ENCODE results near the gene SNX19.

SNX19 gene

DNA sequence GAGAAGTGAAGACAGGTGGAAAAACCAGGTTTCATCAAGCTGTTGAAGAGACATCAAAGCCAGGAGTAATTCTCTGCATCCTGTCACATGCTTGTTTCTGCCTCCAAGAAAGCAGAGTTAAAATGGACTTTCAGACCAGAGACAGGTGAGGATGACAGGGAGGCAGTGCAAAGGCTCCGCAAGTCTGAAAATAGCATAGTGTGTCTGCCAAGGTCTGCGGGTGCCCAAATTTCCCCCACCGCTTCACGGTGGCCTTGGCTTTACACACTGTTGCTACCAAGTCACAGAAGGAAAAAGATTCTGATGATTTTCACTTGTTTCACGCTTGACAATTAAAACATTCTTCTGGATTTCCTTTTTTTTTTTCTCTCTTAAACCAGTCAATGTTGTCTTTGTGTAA lies 44.2 kb downstream of the SNX19 start:
- H3K27me3 Mint-ChIP-seq (ENCODE audit: low read depth): no peaks in the 10 kb centered on the region
- no peak overlapping the region for H3K27ac Mint-ChIP-seq
- peaks cover 5% of the 10 kb centered on the region for H3K4me1 Mint-ChIP-seq
- no peaks in the 10 kb centered on the region for H3K9me3 Mint-ChIP-seq
- no peak overlapping the region for H3K4me3 Mint-ChIP-seq
- H3K36me3 Mint-ChIP-seq (ENCODE audit: low read depth): peaks cover 45% of the 10 kb centered on the region
- TF ChIP-seq CTCF (IDR thresholded peaks at IDR 0.05; ENCODE audit: unreplicated experiment in 3 of 3): no peak

- Mint-ChIP-seq H3K9me3 (no peaks in the 10 kb centered on the region), H3K27ac (no peak overlapping the region), H3K4me1 (peaks cover 5% of the 10 kb centered on the region), H3K4me3 (no peak overlapping the region), H3K36me3 (ENCODE audit: low read depth) (peaks cover 40% of the 10 kb centered on the region), H3K27me3 (ENCODE audit: low read depth) (no peaks in the 10 kb centered on the region)
- no peak for TF ChIP-seq CTCF (IDR thresholded peaks at IDR 0.05; ENCODE audit: unreplicated experiment in 3 of 3)
Measured at GRCh38 chr11:130871616-130872015, 44.7 kb downstream of the SNX19 start.

DNA sequence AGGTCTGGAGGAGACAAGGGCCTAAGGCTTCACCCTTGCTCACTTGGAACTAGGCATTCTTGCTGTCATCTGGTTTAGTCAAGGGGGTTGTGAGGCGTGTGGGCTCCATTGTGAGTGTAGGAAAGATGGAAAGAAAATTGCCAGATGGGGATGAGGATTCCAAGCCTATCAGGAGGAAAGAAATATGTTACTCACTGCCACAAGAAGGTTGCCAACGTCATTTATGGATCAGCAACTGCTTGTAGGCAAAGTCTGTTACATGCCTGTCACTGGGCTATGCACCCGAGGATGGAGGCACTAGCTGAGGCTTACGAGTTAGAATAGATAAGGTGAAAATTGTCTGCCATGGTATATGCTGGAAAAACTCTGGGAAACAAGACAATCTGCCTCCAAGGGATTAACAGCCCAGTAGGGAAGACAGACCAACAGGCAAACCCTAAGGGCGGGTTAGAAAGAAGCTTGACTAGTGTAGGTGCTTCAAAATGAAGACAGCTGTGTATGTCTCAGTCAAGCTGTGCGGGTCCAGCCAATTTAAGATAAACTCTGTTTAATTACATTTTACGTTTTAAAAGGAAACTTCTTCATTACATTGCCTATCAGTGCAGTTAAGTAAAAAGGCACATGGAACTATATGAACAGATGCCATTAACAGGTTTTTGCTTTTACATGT lies 47.4 kb downstream of the SNX19 start:
- Mint-ChIP-seq H3K36me3 (ENCODE audit: low read depth) (peaks cover 18% of the 10 kb centered on the region), H3K4me3 (no peak overlapping the region), H3K4me1 (peaks cover 21% of the 10 kb centered on the region), H3K9me3 (no peaks in the 10 kb centered on the region), H3K27me3 (ENCODE audit: low read depth) (no peaks in the 10 kb centered on the region), H3K27ac (no peak overlapping the region)
- TF ChIP-seq CTCF (IDR thresholded peaks at IDR 0.05; ENCODE audit: unreplicated experiment in 3 of 3): no peak

GRCh38 chr11:130868086-130868710 lies 48.1 kb downstream of the SNX19 start:
- H3K27me3 Mint-ChIP-seq (ENCODE audit: low read depth): no peaks in the 10 kb centered on the region
- no peak for TF ChIP-seq CTCF (IDR thresholded peaks at IDR 0.05; ENCODE audit: unreplicated experiment in 3 of 3)
- H3K36me3 Mint-ChIP-seq (ENCODE audit: low read depth): peaks cover 18% of the 10 kb centered on the region
- H3K27ac Mint-ChIP-seq: no peak overlapping the region
- H3K4me3 Mint-ChIP-seq: no peak overlapping the region
- peaks cover 21% of the 10 kb centered on the region for H3K4me1 Mint-ChIP-seq
- no peaks in the 10 kb centered on the region for H3K9me3 Mint-ChIP-seq

GRCh38 chr11:130866831-130867230 lies 49.4 kb downstream of the SNX19 start:
- no peak overlapping the region for H3K4me3 Mint-ChIP-seq
- peaks cover 29% of the 10 kb centered on the region for H3K4me1 Mint-ChIP-seq
- no peak for TF ChIP-seq CTCF (IDR thresholded peaks at IDR 0.05; ENCODE audit: unreplicated experiment in 3 of 3)
- H3K9me3 Mint-ChIP-seq: no peaks in the 10 kb centered on the region
- H3K36me3 Mint-ChIP-seq (ENCODE audit: low read depth): peaks cover 18% of the 10 kb centered on the region
- no peak overlapping the region for H3K27ac Mint-ChIP-seq
- H3K27me3 Mint-ChIP-seq (ENCODE audit: low read depth): no peaks in the 10 kb centered on the region

GRCh38 chr11:130865774-130866114 lies 50.5 kb downstream of the SNX19 start:
- Mint-ChIP-seq H3K4me1 (peaks cover 39% of the 10 kb centered on the region), H3K27ac (peak overlapping the region in 1 of 3 experiments; percentile 68)

More at GRCh38 chr11:130865774-130866114, 50.5 kb downstream of the SNX19 start:
- H3K9me3 Mint-ChIP-seq: no peaks in the 10 kb centered on the region
- no peak for TF ChIP-seq CTCF (IDR thresholded peaks at IDR 0.05; ENCODE audit: unreplicated experiment in 3 of 3)
- H3K36me3 Mint-ChIP-seq (ENCODE audit: low read depth): peaks cover 8% of the 10 kb centered on the region
- H3K27me3 Mint-ChIP-seq (ENCODE audit: low read depth): peaks cover 4% of the 10 kb centered on the region
- H3K4me3 Mint-ChIP-seq: no peak overlapping the region

Data from nephron (organoid).